ENCODE data around the gene COX11.

The COX11 gene

GRCh38 chr17:54968262-54968987, at the start of gene COX11, which contains the start of gene STXBP4:
COX11 (minus strand) TSS chr17:54968654; CDS start chr17:54968646, 8 bp downstream.
STXBP4 (plus strand) TSS chr17:54968765; CDS start chr17:54986220, 17,455 bp downstream.
- DNase-seq (ENCODE audit: low read depth in 2 of 2), result peak; percentile 88 to 91

- no peak for DNase-seq (ENCODE audit: low read depth in 2 of 2)
Observed at GRCh38 chr17:55005520-55005919, 37.1 kb upstream of the COX11 start.

GRCh38 chr17:55004484-55004883, 36.0 kb upstream of the COX11 start:
- no peak for DNase-seq (ENCODE audit: low read depth in 2 of 2)

GRCh38 chr17:55002458-55002857, 34.0 kb upstream of the COX11 start:
- no peak for DNase-seq (ENCODE audit: low read depth in 2 of 2)

GRCh38 chr17:54996441-54996840, 28.0 kb upstream of the COX11 start:
- DNase-seq (ENCODE audit: low read depth in 2 of 2), result no peak

GRCh38 chr17:54992797-54993639, 24.6 kb upstream of the COX11 start:
- no peak for DNase-seq (ENCODE audit: low read depth in 2 of 2)

- no peak for DNase-seq (ENCODE audit: low read depth in 2 of 2)
Observed at GRCh38 chr17:54991567-54991966, 23.1 kb upstream of the COX11 start.

GRCh38 chr17:54990118-54990517, 21.7 kb upstream of the COX11 start:
- no peak for DNase-seq (ENCODE audit: low read depth in 2 of 2)

- no peak for DNase-seq (ENCODE audit: low read depth in 2 of 2)
Observed at GRCh38 chr17:54985476-54985875, 17.0 kb upstream of the COX11 start.

- no peak for DNase-seq (ENCODE audit: low read depth in 2 of 2)
Observed at GRCh38 chr17:54983260-54983659, 14.8 kb upstream of the COX11 start.

- no peak for DNase-seq (ENCODE audit: low read depth in 2 of 2)
Observed at GRCh38 chr17:54982399-54982798, 13.9 kb upstream of the COX11 start.

- no peak for DNase-seq (ENCODE audit: low read depth in 2 of 2)
Observed at GRCh38 chr17:54980375-54980774, 11.9 kb upstream of the COX11 start.

- DNase-seq (ENCODE audit: low read depth in 2 of 2), result no peak
Observed at GRCh38 chr17:54979657-54980056, 11.2 kb upstream of the COX11 start.

- DNase-seq (ENCODE audit: low read depth in 2 of 2), result no peak
Observed at GRCh38 chr17:54977744-54978143, 9.3 kb upstream of the COX11 start.

- DNase-seq (ENCODE audit: low read depth in 2 of 2), result no peak
Observed at GRCh38 chr17:54976316-54976715, 7.9 kb upstream of the COX11 start.

- DNase-seq (ENCODE audit: low read depth in 2 of 2), result no peak
Observed at GRCh38 chr17:54974759-54975158, 6.3 kb upstream of the COX11 start.

- DNase-seq (ENCODE audit: low read depth in 2 of 2), result no peak
Observed at GRCh38 chr17:54972406-54973138, 4.1 kb upstream of the COX11 start.

GRCh38 chr17:54971901-54972300, 3.4 kb upstream of the COX11 start:
- DNase-seq (ENCODE audit: low read depth in 2 of 2), result no peak

GRCh38 chr17:54971147-54971546, 2.7 kb upstream of the COX11 start:
- no peak for DNase-seq (ENCODE audit: low read depth in 2 of 2)

- DNase-seq (ENCODE audit: low read depth in 2 of 2), result no peak
Observed at GRCh38 chr17:54969658-54970572, 1.5 kb upstream of the COX11 start.

GRCh38 chr17:54968988-54969332, 506 bp upstream of the COX11 start:
- DNase-seq (ENCODE audit: low read depth in 2 of 2), result no peak

Data from stimulated activated CD8-positive, alpha-beta memory T cell treated with anti-CD3 and anti-CD28 coated beads, Interleukin-15, amount 100 ng/mL, for 48 hours (primary cell).